Muscle layer of duodenum (tissue), 2 donors: Measurements from ENCODE around the gene C19orf44.

Source experiments
- H3K27ac ChIP-seq: one replicate; pipeline ENCODE4 v1.7.0; 2013; ENCODE audit warnings: mild to moderate bottlenecking, low read length
- H3K27me3 ChIP-seq: one replicate; pipeline ENCODE4 v1.7.0; 2013; ENCODE audit warnings: low read depth, mild to moderate bottlenecking, control low read depth, low read length
- H3K36me3 ChIP-seq, 2 donors: one replicate each; pipeline ENCODE4 v1.7.0; 2013; ENCODE audit warnings: low read length in 2 of 2, control low read depth in 1 of 2, mild to moderate bottlenecking in 1 of 2; ENCODE audit not compliant: insufficient read depth in 2 of 2, control insufficient read depth in 1 of 2
- H3K4me1 ChIP-seq, 2 donors: one replicate each; pipeline ENCODE4 v1.7.0; 2013; ENCODE audit warnings: low read length in 2 of 2, mild to moderate bottlenecking in 2 of 2, control low read depth in 1 of 2, moderate library complexity in 1 of 2; ENCODE audit not compliant: insufficient read depth in 2 of 2, control insufficient read depth in 1 of 2
- H3K4me3 ChIP-seq, 2 donors: one replicate each; pipeline ENCODE4 v1.7.0; 2013; ENCODE audit warnings: low read length in 2 of 2, low read depth in 1 of 2, mild to moderate bottlenecking in 1 of 2
- H3K9me3 ChIP-seq, 2 donors: one replicate each; pipeline ENCODE4 v1.7.0; 2013; ENCODE audit warnings: low read length in 2 of 2, control low read depth in 1 of 2, mild to moderate bottlenecking in 1 of 2; ENCODE audit not compliant: control insufficient read depth in 1 of 2
- donor health status: healthy.

C19orf44 gene

DNA sequence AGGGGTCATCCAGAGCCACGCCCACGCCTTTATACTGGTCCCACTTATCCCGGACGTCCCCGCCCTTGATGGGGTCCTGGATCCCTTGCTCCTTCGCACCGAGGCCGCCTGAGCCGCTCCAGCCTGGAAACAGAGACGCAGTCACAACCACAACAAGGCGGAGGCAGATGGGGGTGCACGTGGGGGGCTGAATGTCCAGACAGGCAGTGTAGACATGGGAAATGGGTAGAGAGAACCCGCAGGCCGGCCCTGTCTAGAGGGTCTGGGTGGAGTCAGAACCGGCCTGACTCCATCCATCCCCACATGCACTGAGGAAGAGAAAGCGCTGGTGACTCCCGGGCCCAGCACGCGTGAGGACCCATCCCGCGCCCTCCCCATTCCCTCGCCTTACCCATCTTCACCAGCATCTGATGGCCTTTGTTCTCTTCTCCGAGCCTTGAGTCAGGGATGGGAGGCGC lies 23.1 kb downstream of the C19orf44 start:
- peaks cover 51 to 89% of the 10 kb centered on the region in 2 donors for H3K36me3 ChIP-seq
- no peak overlapping the region for H3K27ac ChIP-seq

DNA sequence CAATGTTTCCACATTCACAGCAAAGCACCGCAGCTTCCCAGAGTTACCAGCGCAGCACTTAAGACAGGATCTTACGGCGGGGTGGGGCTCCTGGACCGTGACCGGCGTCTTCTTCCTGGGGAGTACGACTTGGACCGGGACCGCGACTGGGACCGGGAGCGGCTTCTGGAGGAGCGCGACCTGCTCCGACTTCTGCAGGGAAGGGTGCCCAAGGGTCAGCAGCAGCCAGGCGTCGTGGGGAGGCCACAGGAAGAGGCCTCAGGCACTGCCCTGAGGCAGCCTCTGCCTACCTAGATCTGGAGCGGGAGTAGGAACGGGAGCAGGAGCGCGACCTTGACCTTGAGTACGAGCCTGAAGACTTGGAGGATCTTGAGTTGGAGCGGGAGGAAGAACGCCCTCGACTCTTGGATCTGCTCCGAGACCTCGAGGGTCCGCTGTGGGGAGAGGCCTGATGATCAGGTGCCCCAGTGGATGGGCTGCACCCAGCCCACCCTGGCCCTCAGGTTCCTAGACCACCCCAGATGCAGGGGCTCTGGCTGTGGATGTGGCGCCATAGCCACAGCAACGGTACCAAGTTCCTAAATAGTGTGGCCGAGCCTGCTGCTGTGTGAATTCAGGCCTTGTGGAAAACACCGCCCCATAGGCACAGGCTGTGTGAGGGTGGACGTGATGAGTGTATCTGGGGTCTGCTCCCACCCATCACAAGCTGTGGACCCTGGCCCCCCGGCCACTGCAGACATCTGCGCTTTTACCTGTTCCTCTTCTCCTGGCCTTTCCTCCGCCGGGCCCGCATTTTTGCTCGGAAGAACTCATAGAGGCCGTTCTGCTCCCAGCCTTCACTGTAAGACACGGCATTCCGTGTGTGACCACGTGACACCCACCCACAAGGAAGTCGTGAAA lies 24.1 kb downstream of the C19orf44 start:
- H3K4me1 ChIP-seq = no peaks in the 10 kb centered on the region
- H3K27ac ChIP-seq = no peak overlapping the region
- H3K27me3 ChIP-seq = no peaks in the 10 kb centered on the region
- no peaks in the 10 kb centered on the region for H3K9me3 ChIP-seq
- peaks cover 47 to 87% of the 10 kb centered on the region in 2 donors for H3K36me3 ChIP-seq
- H3K4me3 ChIP-seq = no peak overlapping the region

More for the DNA sequence above, 23.1 kb downstream of the C19orf44 start:
- Histone ChIP-seq H3K4me3 (no peak overlapping the region), H3K9me3 (no peaks in the 10 kb centered on the region), H3K4me1 (no peaks in the 10 kb centered on the region), H3K27me3 (no peaks in the 10 kb centered on the region)

DNA sequence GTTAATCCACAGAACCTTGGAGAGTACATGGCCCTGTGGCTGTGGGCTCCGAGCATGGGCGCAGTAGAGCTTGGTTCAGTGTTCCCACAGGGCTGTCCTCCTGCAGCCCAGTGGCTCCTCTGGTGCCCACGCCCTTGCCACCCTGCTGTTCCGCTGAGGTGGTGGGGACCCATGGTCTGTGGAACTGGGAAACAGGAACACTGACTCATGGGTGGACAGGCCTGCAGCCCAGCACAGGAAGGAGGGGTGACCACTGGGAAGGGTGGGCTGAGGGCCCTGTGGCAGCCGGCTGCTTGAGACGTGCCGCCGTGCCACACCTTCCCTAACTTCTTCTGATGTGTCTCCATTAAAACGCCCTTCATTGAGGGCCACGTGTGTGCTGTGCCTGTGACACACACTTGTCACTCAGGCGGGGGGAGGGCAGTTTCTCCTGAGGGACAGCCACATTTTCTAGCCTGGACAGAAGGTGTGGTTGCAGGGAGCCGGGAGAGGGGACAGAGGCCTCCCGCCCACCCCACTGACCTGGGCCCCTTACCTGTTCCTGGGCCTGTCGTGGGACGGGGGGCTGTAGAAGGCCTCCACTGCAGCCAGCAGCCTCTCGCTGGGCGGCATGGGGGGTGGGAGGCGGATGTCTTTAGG lies 24.9 kb downstream of the C19orf44 start:
- Histone ChIP-seq H3K27me3 (no peaks in the 10 kb centered on the region), H3K9me3 (no peaks in the 10 kb centered on the region), H3K4me1 (no peaks in the 10 kb centered on the region), H3K27ac (no peak overlapping the region), H3K36me3 (peaks cover 50 to 93% of the 10 kb centered on the region in 2 donors), H3K4me3 (no peak overlapping the region)

DNA sequence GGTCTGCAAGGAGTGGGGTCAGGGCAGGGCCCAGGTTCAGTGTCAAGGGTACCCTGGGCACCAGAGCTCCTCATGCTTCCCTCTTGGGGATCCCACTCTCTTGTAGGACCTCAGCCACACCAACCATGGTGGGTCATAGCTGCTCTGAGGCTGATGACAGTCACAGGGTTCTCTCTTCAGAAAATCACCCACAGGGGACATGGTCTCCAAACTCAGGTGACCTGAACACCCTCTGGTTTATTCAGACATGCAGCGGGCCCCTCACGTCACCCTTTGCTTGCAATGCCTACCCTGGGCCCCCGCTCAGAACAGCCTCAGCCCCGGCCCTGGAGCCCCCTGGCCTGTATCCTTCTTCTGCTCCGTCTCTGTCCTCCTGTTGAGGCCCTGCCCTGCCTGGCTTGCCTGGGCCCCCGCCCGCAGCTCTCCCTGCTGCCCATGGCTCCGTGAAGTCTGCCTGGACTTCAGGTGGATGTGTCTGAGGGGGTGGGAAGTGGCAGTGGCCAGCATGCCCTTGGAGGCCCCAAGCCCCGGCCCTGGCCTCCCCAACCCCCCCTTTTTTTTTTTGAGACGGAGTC lies 25.6 kb downstream of the C19orf44 start:
- Histone ChIP-seq H3K9me3 (no peaks in the 10 kb centered on the region), H3K4me3 (no peak overlapping the region), H3K27me3 (no peaks in the 10 kb centered on the region), H3K27ac (no peak overlapping the region), H3K4me1 (no peaks in the 10 kb centered on the region), H3K36me3 (peaks cover 49 to 93% of the 10 kb centered on the region in 2 donors)

DNA sequence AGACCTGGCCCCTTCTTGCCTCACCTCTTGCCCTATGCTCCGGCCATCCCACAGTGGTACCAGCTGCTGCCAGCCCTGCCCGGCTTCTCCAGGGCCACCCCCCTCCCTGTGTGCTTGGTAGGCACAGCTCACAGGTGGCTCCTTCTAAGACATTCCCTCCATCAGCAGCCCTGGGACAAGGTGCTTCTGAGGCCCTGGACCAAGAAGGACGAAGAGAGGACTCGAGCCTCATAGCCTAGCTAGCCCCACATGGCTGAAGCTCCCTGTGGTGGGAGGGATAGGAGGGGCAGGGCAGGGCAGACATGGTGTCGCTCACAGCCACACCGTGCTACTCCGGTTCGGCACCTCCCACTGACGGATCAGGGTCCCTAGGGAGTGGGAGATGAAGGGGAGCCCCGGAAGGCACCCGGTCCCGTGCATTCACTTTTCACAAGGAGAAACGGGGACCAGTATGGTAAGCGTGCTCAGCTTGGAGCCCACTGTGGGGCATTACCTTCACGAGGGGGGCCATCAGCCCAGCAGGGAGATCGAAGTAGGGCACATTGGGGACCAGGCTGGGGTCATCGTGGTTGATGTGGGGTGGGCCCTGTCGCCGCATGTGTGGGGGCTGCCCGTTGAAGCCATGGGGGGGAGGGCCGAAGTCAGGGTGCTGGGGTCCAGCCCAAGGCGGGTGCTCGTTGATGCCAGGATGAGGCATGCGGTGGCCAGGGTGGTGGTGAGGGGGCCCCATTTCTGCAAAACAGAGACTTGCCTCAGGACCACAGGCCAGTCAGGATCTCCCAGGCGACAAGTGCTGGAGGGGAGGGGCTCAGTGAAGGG lies 26.6 kb downstream of the C19orf44 start:
- Histone ChIP-seq H3K27ac (no peak overlapping the region), H3K9me3 (no peaks in the 10 kb centered on the region), H3K4me3 (no peak overlapping the region), H3K4me1 (no peaks in the 10 kb centered on the region), H3K36me3 (peaks cover 49 to 93% of the 10 kb centered on the region in 2 donors), H3K27me3 (no peaks in the 10 kb centered on the region)

DNA sequence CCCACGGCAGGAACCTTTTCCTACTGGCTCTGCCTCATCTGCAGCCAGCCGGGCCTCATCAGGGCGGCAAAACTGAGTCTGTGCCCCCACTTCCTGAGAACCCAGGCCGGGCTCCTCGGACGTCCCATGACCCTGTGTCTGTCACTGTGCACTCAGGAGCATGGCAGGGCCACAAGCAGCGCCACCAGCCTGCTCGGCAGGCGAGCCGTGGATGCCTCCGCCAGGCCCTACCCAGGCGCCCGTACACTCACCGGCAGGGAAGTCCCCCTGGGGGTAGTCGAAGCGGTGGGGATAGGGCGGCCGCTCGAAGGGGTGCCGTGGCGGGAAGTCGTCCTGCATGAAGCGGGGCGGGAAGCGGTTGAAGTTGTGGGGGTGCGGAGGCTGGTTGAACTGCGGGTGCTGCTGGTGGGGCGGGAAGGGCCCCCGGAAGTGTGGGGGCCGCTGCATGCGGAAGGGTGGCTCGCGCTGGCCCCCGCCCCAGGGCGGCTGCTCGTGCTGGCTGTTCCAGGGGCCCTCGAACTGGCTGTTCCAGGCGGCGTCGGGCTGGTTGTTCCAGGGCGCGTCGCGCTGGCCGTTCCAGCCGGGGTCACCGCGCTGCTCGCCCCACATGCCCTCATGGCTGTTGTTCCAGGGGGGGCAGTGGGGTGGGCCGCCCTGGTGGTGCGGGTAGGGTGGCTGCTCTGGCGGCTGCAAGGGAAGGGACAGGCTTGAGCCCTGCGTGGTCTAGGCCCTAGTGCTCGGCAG lies 29.0 kb downstream of the C19orf44 start:
- Histone ChIP-seq H3K4me1 (no peaks in the 10 kb centered on the region), H3K9me3 (no peaks in the 10 kb centered on the region), H3K27me3 (no peaks in the 10 kb centered on the region), H3K4me3 (no peak overlapping the region), H3K36me3 (peaks cover 48 to 92% of the 10 kb centered on the region in 2 donors), H3K27ac (no peak overlapping the region)

DNA sequence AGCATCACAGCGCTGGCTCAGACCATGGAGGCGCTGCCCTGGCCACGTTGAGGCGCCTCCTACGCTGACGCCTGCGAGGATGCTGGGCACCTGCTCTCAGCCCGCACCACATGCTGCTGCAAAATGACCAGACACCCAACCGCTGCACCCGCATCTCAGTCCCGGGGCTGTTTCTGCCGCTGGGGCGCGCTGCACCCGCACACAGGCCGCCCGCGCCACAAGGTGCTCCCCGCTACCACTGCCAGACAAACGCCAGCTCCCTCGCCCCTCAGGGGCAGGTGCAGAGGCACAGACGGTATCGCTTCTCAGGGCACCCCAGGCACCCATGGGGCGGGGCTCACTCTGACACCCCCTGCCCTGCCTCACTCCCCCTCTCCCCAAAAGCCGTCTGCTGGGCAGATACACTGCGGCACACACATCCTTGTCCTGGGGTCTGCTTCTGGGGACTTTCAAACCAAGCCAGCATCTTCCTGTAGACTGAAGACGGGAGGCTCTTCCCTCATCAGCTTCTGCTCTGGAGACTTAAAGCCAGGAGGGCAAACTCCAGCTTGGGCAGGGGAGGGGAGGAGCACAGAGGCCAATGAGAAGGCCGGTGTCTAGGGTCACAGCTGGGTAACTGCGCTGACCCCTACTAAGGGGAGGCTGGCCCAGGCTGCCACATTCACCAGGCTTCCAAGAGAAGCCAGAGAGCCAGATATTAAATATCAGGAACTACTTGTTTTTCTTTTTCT lies 29.7 kb downstream of the C19orf44 start:
- H3K27ac ChIP-seq = no peak overlapping the region
- no peaks in the 10 kb centered on the region for H3K9me3 ChIP-seq
- peaks cover 48 to 92% of the 10 kb centered on the region in 2 donors for H3K36me3 ChIP-seq
- H3K27me3 ChIP-seq = no peaks in the 10 kb centered on the region
- no peak overlapping the region for H3K4me3 ChIP-seq
- no peaks in the 10 kb centered on the region for H3K4me1 ChIP-seq

DNA sequence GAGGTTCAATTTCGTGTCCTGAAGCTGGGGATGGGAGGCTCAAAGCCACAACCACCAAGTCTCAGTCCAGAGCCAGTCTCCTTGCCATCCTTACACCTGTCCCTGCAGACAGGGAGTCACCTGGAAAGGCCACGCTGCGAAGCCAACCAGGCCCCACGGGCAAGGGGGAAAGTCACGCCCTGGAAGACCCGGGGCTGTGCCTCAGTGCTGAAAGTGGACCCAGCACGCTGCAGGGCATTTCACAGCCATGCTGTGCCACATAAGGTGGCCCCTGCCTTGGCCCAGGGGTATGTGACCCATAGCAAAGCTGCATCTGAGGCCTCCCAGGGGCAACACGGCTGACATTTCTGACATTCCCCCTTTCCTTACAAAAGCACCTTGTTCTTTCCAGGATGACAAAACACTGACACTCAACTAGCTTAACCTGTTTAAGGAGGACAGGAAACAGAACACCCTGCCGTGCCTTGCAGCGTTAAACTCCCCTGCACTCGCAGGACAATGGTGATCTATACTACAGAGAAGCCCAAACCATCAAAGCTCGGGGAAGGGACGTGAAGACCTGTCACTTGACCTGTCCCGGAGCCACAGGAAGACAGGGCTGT lies 31.2 kb downstream of the C19orf44 start:
- no peak overlapping the region for H3K27ac ChIP-seq
- H3K27me3 ChIP-seq = no peaks in the 10 kb centered on the region
- H3K4me1 ChIP-seq = no peaks in the 10 kb centered on the region
- H3K9me3 ChIP-seq = no peaks in the 10 kb centered on the region
- H3K36me3 ChIP-seq = peaks cover 49 to 93% of the 10 kb centered on the region in 2 donors
- no peak overlapping the region for H3K4me3 ChIP-seq

DNA sequence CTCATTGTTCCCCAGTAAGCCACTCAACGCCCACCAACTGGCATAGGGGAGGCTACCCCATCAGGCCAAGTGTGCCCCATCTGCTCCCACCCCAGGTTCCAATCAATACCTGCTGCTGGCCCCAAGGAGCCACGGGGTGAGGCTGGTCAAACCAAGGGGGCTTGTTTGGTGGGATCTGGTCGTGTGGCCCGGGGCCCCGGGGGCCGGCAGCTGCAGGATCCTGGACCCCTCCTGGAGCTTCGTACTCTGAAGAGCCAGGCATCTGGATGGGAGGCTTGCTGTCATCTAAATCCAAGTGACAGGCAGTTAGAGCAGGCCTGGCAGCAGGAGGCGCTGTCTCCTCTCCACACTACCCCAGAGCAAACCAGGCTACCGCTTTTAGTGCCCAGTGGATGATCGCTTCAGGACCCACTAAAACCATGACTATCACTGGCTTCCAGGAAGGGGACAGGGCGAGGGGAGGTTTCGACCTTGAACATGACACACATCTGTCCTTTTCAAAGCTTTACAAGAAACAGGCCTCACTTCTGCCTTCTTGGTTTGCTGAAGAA lies 31.9 kb downstream of the C19orf44 start:
- Histone ChIP-seq H3K4me3 (no peak overlapping the region), H3K9me3 (no peaks in the 10 kb centered on the region), H3K27me3 (no peaks in the 10 kb centered on the region), H3K36me3 (peaks cover 43 to 93% of the 10 kb centered on the region in 2 donors), H3K4me1 (no peaks in the 10 kb centered on the region), H3K27ac (no peak overlapping the region)
